ENCODE results near the gene NPHP1.
A peak's percentile ranks its signal among the peaks of the same experiment; 100 is the strongest.
"Not testable (repeated sequence)": the region's sequence is repeated elsewhere in the genome, so short reads cannot be mapped to it uniquely, and the experiment has no call there.

Gene NPHP1

DNA sequence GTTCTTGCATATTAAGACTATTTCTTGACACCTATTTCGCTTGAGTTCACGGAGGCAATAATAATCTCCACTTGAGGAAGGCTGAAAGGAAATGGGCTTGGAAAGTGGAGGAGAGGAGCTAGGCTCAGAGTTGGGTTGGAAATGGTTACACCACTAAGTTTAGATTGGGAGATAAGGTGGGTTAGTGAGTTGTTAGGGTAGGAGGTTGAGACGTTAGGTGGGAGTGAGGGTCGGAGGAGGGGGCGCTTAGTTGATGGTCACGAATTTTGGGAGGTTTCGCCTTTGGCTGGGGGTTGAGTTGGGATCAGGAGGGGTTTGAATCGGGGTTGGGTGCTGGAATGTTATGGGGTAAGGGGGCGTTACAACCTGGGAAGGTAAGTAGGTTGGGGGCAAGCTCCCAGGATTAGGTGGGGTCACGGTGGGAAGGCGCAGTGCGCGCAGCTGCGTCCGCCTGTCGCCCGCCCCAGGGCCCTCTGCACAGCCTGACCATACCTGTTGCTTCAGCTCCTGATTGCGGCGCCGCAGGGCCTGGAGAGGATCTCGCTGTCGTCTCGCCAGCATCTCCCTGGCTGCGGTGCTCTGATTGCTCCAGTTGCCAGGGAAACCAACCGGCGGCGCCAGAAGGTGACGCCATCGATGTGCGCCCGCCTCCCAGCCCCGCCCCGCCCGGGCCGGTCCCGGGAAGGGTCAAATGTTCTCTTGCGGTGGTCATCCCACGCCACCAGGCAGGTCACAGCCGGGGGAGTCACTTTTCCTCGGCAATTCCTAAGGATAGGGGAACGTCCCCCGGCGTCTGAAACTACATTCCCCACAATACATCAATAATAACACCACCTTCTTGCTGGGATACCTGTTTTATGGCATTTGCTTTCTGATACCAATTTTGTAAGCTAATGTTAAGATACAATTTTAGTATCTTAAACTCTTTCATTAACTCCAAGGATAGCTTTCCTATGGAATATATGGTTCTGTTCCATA lies at the start of gene NPHP1:
NPHP1 (minus strand) TSS at position 606 of the 978 bp plus-strand sequence; CDS start at position 561, 45 bp downstream.
- DNase-seq (ENCODE audit: low read depth), result peak; percentile 80

DNA sequence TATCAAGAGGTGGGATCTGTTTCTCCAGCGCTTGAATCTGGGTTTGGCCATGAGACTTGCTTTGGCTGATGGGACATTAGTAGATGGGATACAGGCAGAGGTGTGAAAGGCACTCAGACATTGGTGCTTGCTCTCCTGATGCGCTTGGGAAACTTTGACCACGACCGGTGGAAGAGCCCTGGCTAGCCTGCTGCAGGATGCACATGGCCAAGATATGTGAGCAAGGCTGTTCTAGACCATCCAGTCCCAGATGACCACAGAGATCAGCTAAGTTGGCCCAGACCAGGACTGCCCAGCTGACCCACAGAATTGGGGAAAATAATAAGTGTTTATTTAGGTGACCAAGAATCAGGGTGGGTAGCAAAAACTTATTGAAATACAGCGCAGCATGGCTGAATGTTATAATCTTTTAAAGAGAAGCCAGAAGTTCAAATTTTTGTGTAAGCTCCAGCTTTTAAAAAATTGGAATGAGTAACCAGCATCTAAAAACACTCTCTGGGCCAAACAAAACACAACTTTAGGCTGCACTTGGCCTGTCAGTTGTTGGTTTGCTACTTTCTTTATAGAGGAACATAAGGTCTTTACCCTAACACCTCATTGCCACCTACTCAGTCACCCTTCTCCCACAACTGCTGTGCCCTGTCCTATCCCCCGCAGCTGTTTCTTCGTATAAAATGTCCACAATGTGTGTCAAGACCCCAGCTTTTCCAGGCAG lies 43.4 kb upstream of the NPHP1 start:
- DNase-seq (ENCODE audit: low read depth), result not testable (repeated sequence)

- DNase-seq (ENCODE audit: low read depth), result not testable (repeated sequence)
Observed at GRCh38 chr2:110245488-110246435, 40.9 kb upstream of the NPHP1 start.

DNA sequence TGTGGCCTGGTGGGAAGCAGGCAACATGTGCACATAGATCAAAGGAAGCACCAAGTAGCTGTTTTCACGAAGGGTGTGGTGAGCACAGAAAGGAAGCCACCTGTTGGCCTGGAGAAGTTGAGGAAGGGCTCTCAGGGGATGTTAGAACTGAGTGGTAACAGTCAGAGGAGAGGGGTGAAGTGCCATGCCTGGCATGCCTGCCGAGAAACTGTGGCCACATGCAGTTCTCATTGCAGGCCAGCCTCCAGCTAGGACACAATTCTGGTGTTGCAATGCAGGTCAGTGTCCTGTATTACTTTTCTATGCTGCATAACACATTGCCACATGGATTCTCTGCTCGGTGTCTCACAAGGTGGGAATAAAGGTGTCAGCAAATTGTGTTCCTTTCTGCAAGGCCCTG lies 38.5 kb upstream of the NPHP1 start:
- not testable (repeated sequence) for DNase-seq (ENCODE audit: low read depth)

DNA sequence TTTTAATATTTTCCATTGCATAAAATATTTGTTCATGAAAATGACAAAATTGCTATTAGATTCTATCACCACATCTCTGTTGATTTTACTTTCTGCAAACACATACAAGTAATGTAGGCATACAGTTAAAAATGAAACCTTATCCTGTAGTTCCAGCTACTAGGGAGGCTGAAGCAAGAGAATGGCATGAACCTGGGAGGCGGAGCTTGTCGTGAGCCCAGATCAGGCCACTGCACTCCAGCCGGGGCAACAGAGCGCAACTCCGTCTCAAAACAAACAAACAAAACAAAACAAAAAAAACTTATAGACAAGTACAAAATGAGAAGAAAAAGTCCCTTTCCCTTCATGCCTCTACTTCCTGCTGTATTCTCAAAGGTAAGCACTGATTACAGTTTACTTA lies 29.7 kb upstream of the NPHP1 start:
- not testable (repeated sequence) for DNase-seq (ENCODE audit: low read depth)

- DNase-seq (ENCODE audit: low read depth), result not testable (repeated sequence)
Observed at GRCh38 chr2:110229886-110230285, 25.1 kb upstream of the NPHP1 start.

- not testable (repeated sequence) for DNase-seq (ENCODE audit: low read depth)
Observed at GRCh38 chr2:110222626-110223025, 17.8 kb upstream of the NPHP1 start.

GRCh38 chr2:110221938-110222337 lies 17.1 kb upstream of the NPHP1 start:
- DNase-seq (ENCODE audit: low read depth), result no peak

DNA sequence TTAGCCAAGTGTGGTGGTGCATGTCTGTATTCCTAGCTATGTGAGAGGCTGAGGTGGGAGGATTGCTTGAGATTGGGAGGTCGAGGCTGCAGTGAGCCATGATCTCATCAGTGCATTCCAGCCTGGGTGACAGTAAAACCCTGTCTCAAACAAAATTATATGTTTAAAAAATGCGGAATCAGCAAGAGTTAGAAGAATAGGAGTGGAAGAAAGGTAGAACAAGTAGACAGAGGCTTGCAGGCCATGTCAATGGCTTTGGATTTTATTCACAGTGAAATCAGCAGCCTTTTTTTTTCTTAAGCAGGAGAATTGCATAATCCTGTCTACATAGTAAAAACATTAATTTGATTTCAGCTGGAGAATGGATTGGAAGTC lies 15.4 kb upstream of the NPHP1 start:
- DNase-seq (ENCODE audit: low read depth), result no peak

DNA sequence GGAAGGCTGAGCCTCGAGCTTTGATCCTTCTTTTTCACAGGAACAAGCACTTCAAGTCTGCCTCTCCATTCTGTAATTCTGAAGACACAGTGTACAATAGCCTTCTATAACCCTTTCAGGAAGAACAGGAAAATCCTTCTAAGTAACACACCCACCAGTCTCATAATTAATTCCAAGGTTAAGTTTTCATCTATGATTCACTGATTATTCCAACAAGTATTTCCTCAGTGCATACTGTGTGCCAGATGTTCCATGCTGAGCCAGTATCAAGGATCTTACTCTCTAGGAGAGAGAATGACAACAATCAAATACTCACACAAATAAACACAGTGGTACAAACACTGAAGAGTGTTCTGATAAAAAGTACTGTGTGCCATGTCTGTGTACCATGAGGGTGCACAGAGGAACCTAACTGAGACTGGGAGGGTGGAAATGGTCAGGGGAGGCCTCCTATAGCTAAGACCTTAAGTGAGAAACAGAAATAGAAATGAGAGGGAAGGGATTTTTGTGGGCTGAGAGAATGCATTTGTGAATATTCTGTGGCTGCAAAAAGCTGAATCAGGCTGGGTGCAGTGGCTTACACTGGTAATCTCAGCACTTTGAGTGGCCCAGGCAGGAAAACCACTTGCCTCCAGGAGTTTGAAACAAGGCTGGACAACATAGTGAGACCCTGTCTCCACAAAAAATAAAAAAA lies 14.8 kb upstream of the NPHP1 start:
- no peak for DNase-seq (ENCODE audit: low read depth)

GRCh38 chr2:110218889-110219288 lies 14.1 kb upstream of the NPHP1 start:
- not testable (repeated sequence) for DNase-seq (ENCODE audit: low read depth)

DNA sequence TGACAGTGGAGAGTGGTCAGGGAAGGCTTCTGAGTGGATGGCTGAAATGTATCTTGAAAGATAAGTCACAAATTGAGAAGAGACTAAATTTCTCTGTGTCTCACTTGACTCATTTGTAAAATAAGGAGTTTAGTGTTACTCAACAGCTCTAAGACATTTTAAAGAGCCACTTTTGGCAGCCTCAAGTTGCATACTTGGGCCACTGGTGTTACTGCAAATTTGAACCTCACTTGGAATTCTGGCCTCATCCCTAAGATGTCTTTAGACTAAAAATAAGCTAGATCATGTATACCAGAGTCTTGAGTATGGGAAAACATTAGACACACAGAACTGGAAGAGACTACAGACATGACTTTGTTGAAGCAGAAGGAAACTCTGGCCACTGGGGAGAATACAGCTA lies 12.0 kb upstream of the NPHP1 start:
- DNase-seq (ENCODE audit: low read depth), result no peak

GRCh38 chr2:110216199-110216598 lies 11.4 kb upstream of the NPHP1 start:
- no peak for DNase-seq (ENCODE audit: low read depth)

DNA sequence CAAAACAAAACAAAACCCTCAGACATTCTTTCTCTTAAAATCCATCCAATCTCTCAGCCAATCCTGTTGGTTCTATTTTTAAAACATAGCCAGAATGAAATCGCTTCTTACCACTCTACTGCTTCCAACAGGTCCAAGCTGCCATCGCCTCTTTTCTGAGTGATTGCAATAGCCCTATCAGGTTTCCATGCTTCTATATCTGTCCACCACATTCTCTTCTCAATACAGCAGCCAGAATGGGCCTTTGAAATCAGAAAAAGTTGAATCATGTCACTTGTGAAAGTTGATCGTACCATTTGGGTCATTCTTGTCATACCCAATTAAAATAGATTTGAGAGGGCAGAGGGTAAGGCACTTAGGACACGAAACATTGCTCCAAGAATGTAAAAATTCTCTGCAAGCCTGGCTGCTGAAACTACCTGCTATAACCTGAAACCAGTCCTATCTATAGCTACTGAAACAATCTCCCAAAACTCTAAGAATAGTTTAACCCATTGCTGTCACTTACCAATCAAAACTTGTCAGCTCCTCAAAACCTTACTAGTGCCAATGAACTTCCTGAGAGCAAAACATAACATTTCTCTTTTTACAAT lies 10.8 kb upstream of the NPHP1 start:
- no peak for DNase-seq (ENCODE audit: low read depth)

GRCh38 chr2:110215091-110215490 lies 10.3 kb upstream of the NPHP1 start:
- no peak for DNase-seq (ENCODE audit: low read depth)

- DNase-seq (ENCODE audit: low read depth), result not testable (repeated sequence)
Observed at GRCh38 chr2:110213522-110213921, 8.7 kb upstream of the NPHP1 start.

DNA sequence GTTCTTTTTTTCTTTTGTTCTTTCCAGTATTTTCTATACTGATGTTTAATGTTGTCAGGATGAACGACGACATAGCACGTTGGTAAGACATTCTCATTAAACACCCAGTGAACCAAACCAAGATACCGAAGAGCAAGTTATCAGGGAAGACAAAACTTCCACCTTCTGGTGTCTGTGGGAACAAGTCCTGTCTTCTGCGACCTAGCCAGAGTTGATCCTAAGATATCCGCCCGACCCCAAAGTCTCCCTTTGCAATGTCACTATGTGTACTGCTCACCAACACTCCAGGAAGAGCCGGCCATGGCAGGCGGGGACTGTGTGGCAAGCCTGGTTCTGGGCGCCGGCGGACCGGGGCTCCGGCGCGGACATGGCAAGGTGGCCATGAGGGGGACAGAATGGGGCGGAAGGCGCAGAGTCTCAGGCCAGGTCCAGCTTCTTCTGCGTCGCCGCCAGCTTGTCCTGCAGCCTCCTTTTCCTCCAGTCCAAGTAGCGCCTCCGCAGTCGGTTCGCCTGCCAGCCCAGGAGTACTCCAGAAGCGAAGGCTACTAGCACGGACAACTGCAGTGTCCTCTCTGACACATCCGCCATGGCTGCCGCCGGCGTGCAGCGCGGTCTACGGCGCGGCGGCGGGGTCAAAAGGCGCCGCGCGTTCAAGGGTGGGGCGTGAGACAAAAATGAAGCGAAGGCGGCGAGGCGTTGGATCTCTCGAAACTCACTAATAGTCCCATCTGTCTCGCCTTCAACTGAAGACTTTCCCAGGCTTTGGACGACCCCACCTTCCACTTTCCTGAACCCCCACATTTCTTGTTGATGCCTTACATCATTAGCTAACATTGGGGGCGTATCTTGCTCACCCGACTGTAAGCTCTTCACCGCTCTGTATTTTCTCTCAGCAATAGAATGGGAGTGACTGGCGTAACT lies 7.4 kb upstream of the NPHP1 start, which contains the start of gene MTLN:
MTLN (minus strand) TSS at position 610 of the 921 bp plus-strand sequence; CDS start at position 588, 22 bp downstream.
- peak; percentile 61 for DNase-seq (ENCODE audit: low read depth)

DNA sequence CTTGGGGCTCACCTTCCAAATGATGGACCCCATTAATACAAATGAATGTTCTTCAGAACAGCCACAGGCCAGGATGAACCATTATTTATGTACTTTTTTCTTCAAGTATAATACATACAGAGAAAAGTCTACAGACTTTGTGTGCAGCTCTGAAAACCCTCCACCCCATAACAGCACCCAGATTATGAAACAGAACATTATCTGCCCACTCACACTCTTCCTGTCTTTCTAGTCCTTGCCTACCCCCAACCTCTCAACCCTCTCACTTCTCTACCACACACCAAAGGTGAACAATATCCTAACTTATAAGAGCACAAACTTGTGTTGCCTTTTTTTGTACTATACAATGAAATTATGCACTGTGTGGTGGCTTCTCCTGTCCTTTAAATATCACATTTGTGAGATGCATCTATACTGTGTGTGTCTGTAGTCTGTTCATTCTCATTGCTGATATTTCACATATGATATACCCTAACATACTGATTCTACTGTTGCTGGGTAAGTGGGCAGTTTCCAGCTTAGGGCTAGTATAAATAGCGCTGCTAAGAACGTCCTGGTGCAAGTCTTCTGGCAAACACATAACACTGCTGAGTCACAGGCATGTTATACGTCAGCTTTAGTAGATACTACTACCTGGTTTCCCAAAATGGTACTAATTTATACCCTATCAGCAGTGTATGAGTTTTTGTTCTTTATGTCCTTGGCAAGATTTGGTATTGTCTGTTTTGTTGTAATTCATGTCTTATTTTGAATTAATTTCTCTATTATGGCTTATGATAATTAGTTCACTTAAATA lies 1.0 kb upstream of the NPHP1 start:
- DNase-seq (ENCODE audit: low read depth), result no peak

DNA sequence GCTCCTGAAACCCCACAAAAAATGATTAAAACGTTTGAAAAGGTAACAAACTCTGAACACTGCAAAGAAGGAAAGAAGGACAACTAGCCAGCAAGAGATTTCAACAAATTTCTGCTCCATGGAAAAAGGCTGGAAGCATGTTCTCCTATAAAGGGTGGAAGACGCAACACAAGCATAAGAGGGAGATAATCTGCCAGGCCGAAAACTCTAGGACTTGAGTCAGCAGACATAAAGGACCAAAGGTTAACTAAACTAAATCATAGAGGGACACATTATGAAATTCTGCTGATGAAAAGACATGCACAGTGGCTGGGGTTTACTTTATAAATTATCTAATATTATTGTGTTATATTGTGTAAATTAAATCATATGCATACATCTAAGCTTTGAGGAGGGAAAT lies 6.8 kb downstream of the NPHP1 start:
- no peak for DNase-seq (ENCODE audit: low read depth)

All from activated T-cell treated with anti-CD3 and anti-CD28 coated beads for 48 hours (primary cell).